Ovary (tissue), 9 donors: ENCODE measurements around the gene ZNF776. TPM values are rescaled to one million over a fixed set of nuclear protein-coding genes. Genes with fewer than 3 reads are reported as not detected.
"Not testable (repeated sequence)": the region's sequence is repeated elsewhere in the genome, so short reads cannot be mapped to it uniquely, and the experiment has no call there.

Source experiments
- DNase-seq, 5 donors: peaks; one replicate each; pipeline ENCODE4 v3.0.0-alpha.2; 2019 to 2020
- H3K27ac ChIP-seq, 2 donors: fragments of 200-600 bp; one replicate each; pipeline versions ENCODE4 v1.5.1 to v1.8.0; 2019 to 2022
- H3K27me3 ChIP-seq: fragments of 200-600 bp; one replicate; pipeline ENCODE4 v1.8.0; 2022
- H3K36me3 ChIP-seq: fragments of 200-600 bp; sonication (generic); one replicate; pipeline ENCODE4 v1.5.1; 2019
- H3K4me1 ChIP-seq: one replicate; pipeline ENCODE4 v1.8.1; 2013; ENCODE audit warnings: mild to moderate bottlenecking, moderate library complexity; ENCODE audit not compliant: insufficient read depth
- H3K4me3 ChIP-seq: fragments of 200-600 bp; sonication (generic); one replicate; pipeline ENCODE4 v1.5.1; 2017
- H3K9me3 ChIP-seq, 2 donors: fragments of 200-600 bp in 1 of 2; sonication (generic) in 1 of 2; one replicate each; pipeline versions ENCODE4 v1.5.1 to v1.8.1; 2013 to 2019; ENCODE audit warnings: mild to moderate bottlenecking in 1 of 2, moderate library complexity in 1 of 2
- CTCF ChIP-seq, 3 donors: fragments of 450-650 bp in 2 of 3; fragments of 200-600 bp in 1 of 3; IDR thresholded peaks; one replicate each; pipeline versions ENCODE4 v1.5.1 to v1.8.0; 2016 to 2022; ENCODE audit warnings: antibody characterized with exemption in 3 of 3, mild to moderate bottlenecking in 1 of 3
- EP300 ChIP-seq: sonication (generic); formaldehyde crosslinking; IDR thresholded peaks from one replicate; pipeline ENCODE4 v1.6.1; 2017; ENCODE audit warnings: antibody characterized with exemption
- POLR2A ChIP-seq: fragments of 450-650 bp; IDR thresholded peaks from one replicate; pipeline ENCODE4 v1.6.1; 2017; ENCODE audit warnings: antibody characterized with exemption, mild to moderate bottlenecking, moderate library complexity
- WGBS, 3 donors: extraction: QIAGEN DNeasy Blood & Tissue Kit in 1 of 3; methylation state at CpG; one replicate each; pipeline versions ENCODE4 v1.1.5 to v1.1.7; 2013 to 2017; 5-methylcytosine and 5-hydroxymethylcytosine counted together
- intact Hi-C, 4 donors: fragments of 100-400 bp; cut with DNase I; formaldehyde crosslinking; loops; one replicate each; pipeline versions ENCODE4 v1.11.0 to v1.15.1; 2022 to 2023
- polyA plus RNA-seq, 2 donors: library from polyadenylated mRNA; stranded (reverse); fragments of 200-250 nt in 1 of 2; fragments of 350-450 nt in 1 of 2; fragmentation: Illumina TruSeq in 1 of 2; extraction: RNeasy Lipid Tissue Mini Kit (QIAGEN cat#74804) in 1 of 2; gene quantifications; one replicate each; pipeline ENCODE4 v1.2.3, GENCODE V29; 2013 to 2014
- total RNA-seq, 7 donors: library from RNA; depleted of rRNA in 2 of 7; stranded (reverse); fragments of >200 nt in 2 of 7; fragmentation: NEBNext Ultra II Directional in 3 of 7; extraction: Animal tissue kit (Norgen Biotek cat#: 25700) in 3 of 7; gene quantifications; one replicate each; pipeline versions ENCODE4 v1.1.0 to v1.2.4, GENCODE V29; 2016 to 2023
- donor health status: DM: no; HTN: no; CAD: no; lungs with moderate emphysema.
- donor health status: DM: no; HTN: no; CAD: no.
- donor health status: Bipolar disorder and iron deficiency.
- donor health status: DM: yes; HTN: yes; CAD: no.
- donor health status: DM: no; HTN: no; CAD: no.
- donor health status: DM: yes; HTN: yes; CAD: no.

ZNF776 gene
- total and polyA plus RNA-seq, 9 donors, result 10.2 to 25.9 (median 14.3) TPM

DNA sequence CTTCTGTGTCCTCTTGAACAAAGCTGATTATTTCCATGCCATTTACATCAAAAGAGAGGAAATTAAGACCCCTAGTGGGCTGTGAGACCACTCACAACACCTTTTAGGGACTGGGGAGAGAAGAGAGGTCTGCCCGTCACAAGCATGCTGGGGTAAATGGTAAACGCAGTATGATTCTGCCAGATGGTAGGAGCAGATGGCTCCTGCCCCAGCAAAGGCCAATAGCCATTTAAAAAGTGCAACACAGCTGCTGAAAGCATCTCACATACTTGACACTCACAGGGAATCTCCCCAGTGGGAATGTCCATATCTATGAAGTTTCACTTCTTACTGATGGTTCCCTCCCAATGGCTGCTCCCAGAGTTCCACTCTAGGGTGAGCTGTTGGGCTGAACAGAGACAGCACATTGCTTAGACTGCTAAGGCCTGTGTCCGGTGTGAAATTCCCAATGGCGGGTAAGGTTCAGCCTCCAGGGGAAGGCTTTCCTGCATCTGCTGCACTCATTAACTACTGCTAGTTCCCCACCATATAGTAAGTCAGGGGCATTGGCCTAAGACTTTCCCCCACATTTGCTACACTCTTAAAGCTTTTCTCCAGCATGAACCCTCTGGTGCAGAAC lies 26.6 kb upstream of the ZNF776 start:
- no peak for TF ChIP-seq POLR2A
- no peak for TF ChIP-seq EP300
- no peaks in the 10 kb centered on the region for H3K4me1 ChIP-seq
- WGBS, 3 donors, result 79 to 91% (median 87%) methylated on average over 4 of the region's 4 CpGs
- H3K4me3 ChIP-seq, result no peak overlapping the region
- no peak for DNase-seq
- peaks cover 8 to 63% of the 10 kb centered on the region in 2 donors for H3K9me3 ChIP-seq
- H3K27ac ChIP-seq, result no peak overlapping the region
- H3K27me3 ChIP-seq, result no peaks in the 10 kb centered on the region
- intact Hi-C loops, result no loop called here
- H3K36me3 ChIP-seq, result no peaks in the 10 kb centered on the region

DNA sequence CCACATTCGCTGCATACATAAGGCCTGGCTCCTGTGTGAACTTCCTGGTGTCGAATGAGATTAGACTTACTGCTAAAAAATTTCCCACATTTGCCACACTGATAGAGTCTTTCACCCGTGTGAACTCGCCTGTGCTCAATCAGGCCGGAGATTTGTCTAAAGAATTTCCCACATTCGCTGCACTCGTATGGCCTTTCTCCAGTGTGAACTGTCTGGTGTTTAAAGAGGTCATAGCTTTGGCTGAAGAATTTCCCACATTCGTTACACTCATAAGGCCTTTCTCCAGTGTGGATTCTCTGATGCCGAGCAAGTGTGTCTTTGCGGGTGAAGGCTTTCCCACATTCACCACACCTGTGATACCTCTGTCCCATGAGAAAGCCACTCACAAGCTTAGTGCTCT lies 25.7 kb upstream of the ZNF776 start:
- no peak for DNase-seq
- Histone ChIP-seq H3K9me3 (peaks cover 8 to 69% of the 10 kb centered on the region in 2 donors), H3K4me3 (no peak overlapping the region), H3K4me1 (no peaks in the 10 kb centered on the region), H3K36me3 (no peaks in the 10 kb centered on the region), H3K27me3 (no peaks in the 10 kb centered on the region), H3K27ac (no peak overlapping the region)
- intact Hi-C loops, result no loop called here
- WGBS, 3 donors, result 96 to 97% (median 97%) methylated on average over 10 of the region's 10 CpGs
- TF ChIP-seq POLR2A, result no peak

- H3K4me3 ChIP-seq, H3K9me3 ChIP-seq, H3K27me3 ChIP-seq, H3K27ac ChIP-seq, H3K4me1 ChIP-seq, H3K36me3 ChIP-seq, intact Hi-C loops: not testable (repeated sequence)
- 5 to 7% (median 5%) methylated on average over 10 of the region's 10 CpGs for WGBS, 3 donors
- DNase-seq, result peak in 4 of 5 donors; percentile 10 to 41 (median 25)
Measured at GRCh38 chr19:57738320-57738719, 8.3 kb upstream of the ZNF776 start.

DNA sequence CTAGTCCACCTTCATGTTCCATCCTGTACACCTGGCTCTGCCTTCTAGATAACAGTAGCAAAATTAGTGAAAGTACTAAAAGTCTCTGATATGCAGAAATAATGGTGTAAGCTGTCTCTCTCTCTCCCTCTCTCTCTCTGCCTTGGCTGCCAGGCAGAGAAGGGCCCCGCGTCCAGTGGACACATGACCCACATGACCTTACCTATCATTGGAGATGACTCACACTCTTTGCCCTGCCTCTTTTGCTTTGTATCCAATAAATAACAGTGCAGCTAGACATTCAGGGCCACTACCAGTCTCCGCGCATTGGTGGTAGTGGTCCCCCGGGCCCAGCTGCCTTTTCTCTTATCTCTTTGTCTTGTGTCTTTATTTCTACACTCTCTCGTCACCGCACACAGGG lies 7.8 kb upstream of the ZNF776 start:
- DNase-seq, H3K4me1 ChIP-seq, H3K36me3 ChIP-seq, intact Hi-C loops, H3K27ac ChIP-seq, H3K27me3 ChIP-seq, H3K4me3 ChIP-seq, H3K9me3 ChIP-seq: not testable (repeated sequence)
- WGBS, 3 donors, result 65 to 77% (median 74%) methylated on average over 7 of the region's 7 CpGs

- peak overlapping the region; percentile 74 for H3K4me3 ChIP-seq
- intact Hi-C loops, result loop anchor here in 1 of 4 donors (10.0 kb wide), 1 partner anchor 407 kb away; the partner anchor contains the start of gene ZNF329
- H3K27me3 ChIP-seq, result no peaks in the 10 kb centered on the region
- peaks cover 6% of the 10 kb centered on the region for H3K4me1 ChIP-seq
- WGBS, 3 donors, result 38 to 41% (median 41%) methylated on average over 6 of the region's 6 CpGs
- no peak for TF ChIP-seq EP300
- no peak for TF ChIP-seq POLR2A
- no peak for TF ChIP-seq CTCF (IDR thresholded peaks at IDR 0.05)
- peaks cover 20 to 48% of the 10 kb centered on the region in 2 donors for H3K9me3 ChIP-seq
- no peak overlapping the region for H3K27ac ChIP-seq
- DNase-seq, result no peak
- H3K36me3 ChIP-seq, result peaks cover 7% of the 10 kb centered on the region
Measured at GRCh38 chr19:57747472-57747807, 825 bp downstream of the ZNF776 start.

DNA sequence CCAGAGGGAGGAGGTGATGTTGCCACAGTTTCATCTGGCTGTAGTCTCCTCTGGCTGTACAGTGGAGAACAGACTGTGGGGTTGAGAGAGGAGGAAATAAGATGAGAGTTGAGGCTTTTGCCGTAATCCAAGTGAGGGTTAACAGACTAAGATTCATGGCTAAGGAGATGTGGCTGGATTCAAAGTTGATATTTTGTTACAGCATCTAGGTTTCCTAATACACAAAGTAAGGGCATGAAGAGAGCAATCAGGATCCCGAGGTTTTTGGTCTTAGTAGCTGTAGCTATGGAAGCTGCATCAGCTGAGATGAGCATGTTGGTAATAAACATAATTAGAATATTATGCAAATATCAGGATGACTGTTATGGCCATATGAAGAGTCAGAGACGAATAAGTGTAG lies 1.4 kb downstream of the ZNF776 start:
- H3K4me1 ChIP-seq, result peaks cover 6% of the 10 kb centered on the region
- no peaks in the 10 kb centered on the region for H3K27me3 ChIP-seq
- H3K9me3 ChIP-seq, result peaks cover 26 to 54% of the 10 kb centered on the region in 2 donors
- no peak overlapping the region for H3K4me3 ChIP-seq
- intact Hi-C loops, result loop anchor here in 1 of 4 donors (10.0 kb wide), 1 partner anchor 407 kb away; the partner anchor contains the start of gene ZNF329
- 95 to 98% (median 97%) methylated on average over 3 of the region's 3 CpGs for WGBS, 3 donors
- H3K36me3 ChIP-seq, result peaks cover 11% of the 10 kb centered on the region
- TF ChIP-seq EP300 (no peak), POLR2A (no peak), CTCF (IDR thresholded peaks at IDR 0.05) (no peak)
- DNase-seq, result no peak
- no peak overlapping the region for H3K27ac ChIP-seq
